ENCODE data around the gene FAN1.

The FAN1 gene

DNA sequence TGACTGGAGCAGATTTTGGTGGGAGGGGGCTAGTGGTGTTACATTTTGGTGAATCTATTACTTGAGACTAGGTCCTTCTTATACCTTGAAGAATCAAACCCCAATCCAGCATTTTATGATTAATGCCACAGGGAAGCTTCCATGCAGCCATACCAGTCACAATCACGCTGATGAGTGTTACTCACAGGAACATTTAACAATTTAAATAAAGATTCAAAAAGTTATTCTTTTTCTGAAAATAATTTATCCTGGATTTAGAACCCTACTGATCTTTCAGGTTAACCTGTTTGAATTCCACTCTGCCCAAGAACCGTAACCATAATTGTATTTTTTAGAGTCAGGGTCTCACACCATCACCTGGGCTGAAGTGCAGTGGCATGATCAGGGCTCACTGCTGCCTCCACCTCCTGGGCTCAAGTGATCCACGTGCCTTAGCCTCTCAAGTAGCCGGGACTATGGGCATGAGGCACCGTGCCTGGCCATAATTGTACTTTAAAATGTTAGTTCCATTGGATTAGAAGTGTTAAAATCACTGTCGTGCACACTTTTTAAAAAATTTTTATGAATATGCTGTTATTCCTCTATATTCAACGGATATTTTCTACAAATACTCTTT lies 88.6 kb downstream of the FAN1 start:
- Histone ChIP-seq H3K27me3 (no peaks in the 10 kb centered on the region), H3K4me1 (peaks cover 20 to 35% (median 30%) of the 10 kb centered on the region in 10 experiments), H4K20me1 (peaks cover 0 to 30% (median 9%) of the 10 kb centered on the region in 11 experiments; a peak in 10 of 22 replicates), H3K27ac (peak overlapping the region; percentile 90 to 99 (median 95)), H3K36me3 (peaks cover 0 to 13% (median 2%) of the 10 kb centered on the region in 11 experiments; a peak in 8 of 22 replicates), H3K4me2 (peak overlapping the region; percentile 84 to 97 (median 92)), H3K9me3 (replicated peaks in 1 of 11) (peaks cover 0 to 1% (median 0%) of the 10 kb centered on the region in 11 experiments; a peak in 1 of 22 replicates), H3K4me3 (peak overlapping the region; percentile 87 to 98 (median 94)), H3K9ac (peak overlapping the region; percentile 91 to 99 (median 95))
- TF ChIP-seq Cebpa-rat (IDR thresholded peaks at IDR 0.05) = no peak

Data from BLaER1 treated with 17β-estradiol and CSF1 and Interleukin-3, amounts not matched to agents 10 nM and 100 nM (cell line).